H9 (cell line): ENCODE data around the gene CSTF3. TPM values are rescaled to one million over a fixed set of nuclear protein-coding genes. Genes with fewer than 3 reads are reported as not detected.

Experiments
- DNase-seq: peaks from one replicate; pipeline ENCODE4 v3.0.0-alpha.2; 2017
- H2AFZ ChIP-seq: one replicate; pipeline ENCODE4 v1.6.1; 2013; ENCODE audit warnings: mild to moderate bottlenecking, low read length, control low read depth, moderate library complexity
- H2AK5ac ChIP-seq: 2 replicates; pipeline ENCODE4 v1.6.1; 2013; ENCODE audit warnings: low read length, control low read depth, mixed read lengths; ENCODE audit not compliant: insufficient read length
- H2BK120ac ChIP-seq: one replicate; pipeline ENCODE4 v1.6.1; 2013; ENCODE audit warnings: low read depth, mild to moderate bottlenecking, low read length, control low read depth, inconsistent platforms; ENCODE audit not compliant: poor library complexity, severe bottlenecking
- H2BK12ac ChIP-seq: 2 replicates; pipeline ENCODE4 v1.6.1; 2013; ENCODE audit warnings: low read length, control low read depth, mixed read lengths, low read depth; ENCODE audit not compliant: insufficient read length
- H2BK15ac ChIP-seq: 2 replicates; pipeline ENCODE4 v1.6.1; 2013; ENCODE audit warnings: low read depth, low read length, control low read depth
- H2BK20ac ChIP-seq: one replicate; pipeline ENCODE4 v1.6.1; 2013; ENCODE audit warnings: low read depth, mild to moderate bottlenecking, low read length, control low read depth, inconsistent platforms; ENCODE audit not compliant: poor library complexity, severe bottlenecking
- H2BK5ac ChIP-seq: 2 replicates; pipeline ENCODE4 v1.6.1; 2013; ENCODE audit warnings: low read length, control low read depth, mixed read lengths; ENCODE audit not compliant: insufficient read length
- H3K14ac ChIP-seq: 2 replicates; pipeline ENCODE4 v1.6.1; 2013; ENCODE audit warnings: low read length, control low read depth; ENCODE audit not compliant: insufficient read depth
- H3K18ac ChIP-seq: 2 replicates; pipeline ENCODE4 v1.6.1; 2013; ENCODE audit warnings: low read depth, mild to moderate bottlenecking, mixed read lengths, low read length, control low read depth; ENCODE audit not compliant: insufficient read length
- H3K23ac ChIP-seq: 2 replicates; pipeline ENCODE4 v1.6.1; 2013; ENCODE audit warnings: low read length, control low read depth, mixed read lengths, low read depth; ENCODE audit not compliant: insufficient read length
- H3K23me2 ChIP-seq: 2 replicates; pipeline ENCODE4 v1.6.1; 2013; ENCODE audit warnings: low read depth, mild to moderate bottlenecking, mixed read lengths, low read length, control low read depth; ENCODE audit not compliant: insufficient read length, poor library complexity, severe bottlenecking
- H3K27ac ChIP-seq: 2 replicates; pipeline ENCODE4 v1.5.1; 2013; ENCODE audit warnings: low read length, control low read depth, mixed read lengths, low read depth; ENCODE audit not compliant: insufficient read length
- H3K27me3 ChIP-seq: 2 replicates; pipeline ENCODE4 v1.6.1; 2013; ENCODE audit warnings: low read length, control low read depth, inconsistent platforms; ENCODE audit not compliant: insufficient read depth
- H3K4ac ChIP-seq: 2 replicates; pipeline ENCODE4 v1.6.1; 2013; ENCODE audit warnings: low read depth, mild to moderate bottlenecking, control low read depth, inconsistent platforms, low read length, moderate library complexity
- H3K4me1 ChIP-seq: 2 replicates; pipeline ENCODE4 v1.6.1; 2013; ENCODE audit warnings: low read length, control low read depth, inconsistent platforms; ENCODE audit not compliant: insufficient read depth
- H3K4me2 ChIP-seq: 2 replicates; pipeline ENCODE4 v1.6.1; 2013; ENCODE audit warnings: low read length, control low read depth, mixed read lengths; ENCODE audit not compliant: insufficient read length, insufficient read depth
- H3K56ac ChIP-seq: 2 replicates; pipeline ENCODE4 v1.6.1; 2013; ENCODE audit warnings: low read depth, mild to moderate bottlenecking, mixed read lengths, low read length, control low read depth; ENCODE audit not compliant: insufficient read length
- H3K79me1 ChIP-seq: 2 replicates; pipeline ENCODE4 v1.6.1; 2013; ENCODE audit warnings: low read depth, mild to moderate bottlenecking, moderate library complexity, low read length, control low read depth, inconsistent platforms; ENCODE audit not compliant: insufficient read depth, poor library complexity, severe bottlenecking
- H3K79me2 ChIP-seq: 2 replicates; pipeline ENCODE4 v1.6.1; 2013; ENCODE audit warnings: low read length, control low read depth, inconsistent platforms; ENCODE audit not compliant: insufficient read depth
- H3K9ac ChIP-seq: 2 replicates; pipeline ENCODE4 v1.6.1; 2013; ENCODE audit warnings: low read length, control low read depth, mixed read lengths; ENCODE audit not compliant: insufficient read length; ENCODE audit errors: extremely low read depth
- H3K9me3 ChIP-seq: one replicate; pipeline ENCODE4 v1.6.1; 2013; ENCODE audit warnings: low read depth, low read length, inconsistent platforms; ENCODE audit not compliant: control insufficient read depth
- H3T11ph ChIP-seq: one replicate; pipeline ENCODE4 v1.6.1; 2013; ENCODE audit warnings: mild to moderate bottlenecking, low read length, control low read depth, inconsistent platforms
- H4K20me1 ChIP-seq: one replicate; pipeline ENCODE4 v1.6.1; 2013; ENCODE audit not compliant: control insufficient read depth, insufficient read length, insufficient read depth
- H4K5ac ChIP-seq: 2 replicates; pipeline ENCODE4 v1.6.1; 2013; ENCODE audit warnings: low read depth, mild to moderate bottlenecking, mixed read lengths, low read length, control low read depth; ENCODE audit not compliant: insufficient read length
- H4K8ac ChIP-seq: replicated peaks from 2 replicates; pipeline ENCODE4 v1.6.1; 2013; ENCODE audit warnings: low read length, control low read depth, mixed read lengths, low read depth; ENCODE audit not compliant: insufficient read length
- H4K91ac ChIP-seq: 2 replicates; pipeline ENCODE4 v1.6.1; 2013; ENCODE audit warnings: low read depth, mild to moderate bottlenecking, moderate library complexity, mixed read lengths, low read length, control low read depth; ENCODE audit not compliant: insufficient read length
- H3K27ac Mint-ChIP-seq, 3 experiments: 2 replicates in 2 of 3; 3 replicates in 1 of 3; pipeline ENCODE4 v1.8.0; 2020 to 2021; ENCODE audit warnings: mixed read lengths in 3 of 3, mild to moderate bottlenecking in 1 of 3, moderate library complexity in 1 of 3
- H3K27me3 Mint-ChIP-seq: 2 replicates; pipeline ENCODE4 v1.8.0; 2021; ENCODE audit warnings: low read depth, mild to moderate bottlenecking, moderate library complexity, mixed read lengths
- H3K36me3 Mint-ChIP-seq, 3 experiments: 2 replicates in 2 of 3; 3 replicates in 1 of 3; pipeline ENCODE4 v1.8.0; 2020 to 2021; ENCODE audit warnings: low read depth in 3 of 3, mixed read lengths in 3 of 3; ENCODE audit not compliant: insufficient read depth in 1 of 3
- H3K4me1 Mint-ChIP-seq, 2 experiments: 2 replicates each; pipeline ENCODE4 v1.8.0; 2020; ENCODE audit warnings: mixed read lengths in 2 of 2
- H3K4me3 Mint-ChIP-seq, 2 experiments: 2 replicates in 1 of 2; 3 replicates in 1 of 2; pipeline ENCODE4 v1.8.0; 2020 to 2021; ENCODE audit warnings: mild to moderate bottlenecking in 2 of 2, mixed read lengths in 2 of 2, moderate library complexity in 1 of 2
- H3K9me3 Mint-ChIP-seq, 2 experiments: 2 replicates in 1 of 2; 3 replicates in 1 of 2; pipeline ENCODE4 v1.8.0; 2020; ENCODE audit warnings: mild to moderate bottlenecking in 2 of 2, mixed read lengths in 2 of 2, moderate library complexity in 1 of 2
- CTCF ChIP-seq: fragments of 200-600 bp; sonication (generic); conservative IDR thresholded peaks from 3 replicates; pipeline ENCODE4 v1.8.0; 2021; ENCODE audit warnings: antibody characterized with exemption, mild to moderate bottlenecking
- WGBS: extraction: QIAGEN DNeasy Blood & Tissue Kit; methylation state at CpG from one replicate; pipeline ENCODE4 v1.1.7; 2013; ENCODE audit warnings: missing lambda C conversion rate, low lambda C conversion rate, mixed read lengths; ENCODE audit not compliant: insufficient read length; ENCODE audit errors: extremely low coverage; 5-methylcytosine and 5-hydroxymethylcytosine counted together
- total RNA-seq: library from RNA; stranded (reverse); gene quantifications from 2 replicates; pipeline ENCODE4 v1.2.1, GENCODE V29; 2021

CSTF3 gene
- total RNA-seq, 1 experiment from 2014 or later: 41.5 TPM

- Mint-ChIP-seq H3K27ac (no peak overlapping the region), H3K36me3 (peaks cover 40 to 47% (median 45%) of the 10 kb centered on the region in 3 experiments), H3K4me1 (peaks cover 12% of the 10 kb centered on the region in 2 experiments), H3K4me3 (no peak overlapping the region), H3K27me3 (no peaks in the 10 kb centered on the region), H3K9me3 (peaks cover 0 to 4% of the 10 kb centered on the region in 2 experiments; a peak in 2 of 5 replicates)
- Histone ChIP-seq H3K23ac (no peak overlapping the region), H3K18ac (no peak overlapping the region), H3K4me1 (no peaks in the 10 kb centered on the region; the same call in 1 of the 2 replicates), H2BK5ac (no peak overlapping the region), H4K91ac (no peak overlapping the region), H4K8ac (no peak overlapping the region), H3T11ph (no peak overlapping the region), H3K27me3 (no peaks in the 10 kb centered on the region), H2BK20ac (no peak overlapping the region), H2BK120ac (no peak overlapping the region), H3K9ac (no peak overlapping the region), H3K4ac (no peak overlapping the region), H2BK15ac (no peak overlapping the region), H3K79me2 (no peaks in the 10 kb centered on the region), H3K9me3 (no peaks in the 10 kb centered on the region), H3K79me1 (no peaks in the 10 kb centered on the region), H3K4me2 (no peak overlapping the region), H3K23me2 (peaks cover 5% of the 10 kb centered on the region), H2AFZ (no peak overlapping the region), H4K5ac (no peak overlapping the region), H2BK12ac (no peak overlapping the region), H3K14ac (no peak overlapping the region), H3K56ac (no peak overlapping the region), H3K27ac (no peak overlapping the region), H2AK5ac (no peak overlapping the region), H4K20me1 (no peaks in the 10 kb centered on the region)
- no CpG with 5 or more reads among the region's 2 CpGs for WGBS
- DNase-seq: no peak
- no peak for TF ChIP-seq CTCF
These were observed 118.0 kb downstream of the CSTF3 start for GRCh38 chr11:33043221-33043830.
